HG03135 (cell line): Measurements from ENCODE around the gene CPNE9.

Experiments used
- ATAC-seq: cut with Tn5 transposase; IDR thresholded peaks from one replicate; pipeline ENCODE4 v1.9.1; 2021; ENCODE audit warnings: mild to moderate bottlenecking, moderate library complexity; ENCODE audit not compliant: unreplicated experiment

The CPNE9 gene

DNA sequence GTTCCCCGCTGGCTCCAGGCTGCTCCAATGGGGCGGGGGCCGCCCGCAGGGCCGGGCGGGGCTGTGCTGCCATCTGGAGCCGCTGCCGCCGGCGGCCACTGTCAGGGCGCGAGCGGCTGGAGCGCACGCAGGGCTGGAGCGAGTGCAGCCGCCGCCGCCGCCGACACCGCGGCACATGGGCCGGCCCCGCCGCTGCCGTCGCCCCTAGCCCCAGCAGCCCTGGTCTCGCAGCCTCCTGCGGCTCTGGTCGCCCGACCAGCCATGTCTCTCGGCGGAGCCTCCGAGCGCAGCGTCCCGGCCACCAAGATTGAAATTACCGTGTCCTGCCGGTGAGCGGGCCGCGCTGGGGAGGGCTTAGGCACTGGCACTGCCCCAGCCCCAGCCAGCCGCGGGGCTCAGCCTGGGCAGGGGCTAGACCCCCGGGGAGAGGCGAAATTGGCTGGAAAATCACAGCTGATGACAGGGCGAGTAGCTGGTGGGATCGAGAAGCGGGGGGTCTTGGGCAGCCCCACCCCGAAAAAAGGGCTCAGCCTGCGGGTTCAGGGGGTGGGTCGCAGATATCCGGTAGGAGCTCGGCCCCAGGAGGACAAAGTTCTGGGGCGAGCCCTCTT, at the start of gene CPNE9:
Gene CPNE9, plus strand, starts transcription at position 98 of the 611 bp plus-strand sequence. Its CDS starts 164 bp downstream, at position 262.
- no peak for ATAC-seq

GRCh38 chr3:9659849-9660248, 43.8 kb upstream of the CPNE9 start:
- no peak for ATAC-seq

DNA sequence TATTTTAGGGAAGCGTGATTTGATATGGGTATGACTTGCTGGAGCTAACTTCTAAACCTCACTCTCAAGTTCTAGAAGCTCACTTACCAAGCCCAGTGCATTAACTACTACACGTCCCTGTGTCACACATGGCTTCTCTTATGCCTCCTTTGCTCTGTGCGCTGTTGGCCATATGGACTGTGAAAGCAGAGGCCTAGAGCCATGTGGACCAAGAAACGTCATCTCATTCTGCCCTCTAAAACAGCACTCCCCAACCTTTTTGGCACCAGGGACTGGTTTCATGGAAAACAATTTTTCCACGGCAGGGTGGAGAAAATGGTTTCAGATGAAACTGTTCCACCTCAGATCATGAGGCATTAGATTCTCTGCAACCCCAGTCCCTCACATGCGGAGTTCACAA, 42.7 kb upstream of the CPNE9 start:
- ATAC-seq: no peak

- no peak for ATAC-seq
Measured at GRCh38 chr3:9664119-9664751, 39.4 kb upstream of the CPNE9 start.

- ATAC-seq: no peak
Measured at GRCh38 chr3:9666704-9667445, 36.8 kb upstream of the CPNE9 start.

DNA sequence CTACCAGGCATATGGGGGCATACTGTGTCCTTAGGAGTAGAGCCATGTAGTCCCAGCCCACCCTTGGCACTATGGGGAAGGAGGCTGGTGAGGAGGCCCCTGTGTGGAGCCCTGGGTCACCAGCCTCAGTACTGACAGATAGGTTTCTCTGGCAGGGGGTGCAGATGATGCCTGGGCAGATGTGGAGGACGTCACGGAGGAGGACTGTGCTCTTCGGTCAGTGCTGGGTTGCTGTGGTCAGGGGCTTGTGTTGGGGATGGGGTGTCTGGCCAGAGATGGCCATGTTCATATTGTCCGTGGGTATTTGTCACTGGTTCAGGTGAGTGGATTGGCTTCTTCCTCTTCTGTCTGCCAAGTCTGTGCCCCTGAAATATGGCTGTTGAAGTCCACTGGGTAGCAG, 34.4 kb upstream of the CPNE9 start:
- no peak for ATAC-seq

DNA sequence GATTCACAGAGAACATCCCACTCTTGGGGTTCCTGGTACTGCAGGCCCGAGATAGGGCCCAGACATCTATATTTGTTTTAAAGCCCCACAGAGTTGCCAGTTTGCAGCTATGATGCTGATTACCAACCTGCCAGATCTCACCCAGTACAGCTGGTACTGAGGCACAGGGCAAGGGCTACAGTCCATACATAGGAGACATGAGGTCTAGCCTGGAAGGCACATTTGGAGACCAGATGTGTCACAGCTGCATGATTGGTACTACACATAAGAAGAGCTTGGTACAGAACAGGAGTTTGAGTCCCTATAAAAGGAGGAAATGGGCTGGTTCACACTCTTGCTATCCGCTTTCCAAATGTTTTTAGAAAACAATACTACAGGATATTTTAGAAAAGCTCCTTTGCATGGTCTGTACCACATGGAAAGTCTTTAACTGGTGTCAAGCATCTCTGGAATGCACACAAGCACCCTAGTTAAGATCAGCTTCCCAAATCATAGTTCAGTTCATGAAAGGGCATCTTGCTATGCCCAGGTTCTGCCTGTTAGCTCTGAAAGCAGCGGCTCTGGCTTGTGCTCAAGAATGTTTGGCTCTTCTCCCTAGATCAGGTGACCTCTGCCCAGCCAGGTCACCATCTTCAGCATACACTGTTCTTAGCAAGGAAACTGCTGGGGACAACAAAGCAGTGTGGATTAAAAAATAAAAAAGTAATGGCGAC, 33.8 kb upstream of the CPNE9 start:
- ATAC-seq: no peak

GRCh38 chr3:9673082-9673481, 30.6 kb upstream of the CPNE9 start:
- ATAC-seq: no peak

GRCh38 chr3:9673752-9674151, 29.9 kb upstream of the CPNE9 start:
- ATAC-seq: no peak

GRCh38 chr3:9675736-9676290, 27.8 kb upstream of the CPNE9 start:
- ATAC-seq: no peak

DNA sequence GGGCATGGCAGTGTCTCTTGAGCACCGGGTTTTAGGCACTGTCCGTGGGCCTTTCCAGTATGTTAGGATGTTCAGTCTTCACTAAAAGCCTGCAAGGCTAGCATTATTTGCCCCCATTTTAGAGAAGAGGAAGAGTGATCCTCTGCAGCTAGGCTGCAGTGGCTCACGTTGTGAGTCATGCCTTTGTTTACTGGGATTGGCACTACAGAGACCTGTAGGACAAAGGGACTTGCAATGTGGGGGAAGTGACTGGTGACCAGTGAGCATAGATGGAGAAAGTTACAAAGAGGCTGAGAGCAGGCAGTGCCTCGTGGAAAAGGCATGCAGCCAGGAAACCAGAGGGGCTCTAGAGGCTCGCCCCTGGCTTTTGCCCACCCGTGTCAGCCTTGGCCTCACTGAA, 26.8 kb upstream of the CPNE9 start:
- no peak for ATAC-seq

GRCh38 chr3:9678493-9678892, 25.1 kb upstream of the CPNE9 start:
- no peak for ATAC-seq

GRCh38 chr3:9679476-9680080, 24.1 kb upstream of the CPNE9 start:
- no peak for ATAC-seq

GRCh38 chr3:9681011-9681722, 22.5 kb upstream of the CPNE9 start:
- ATAC-seq: no peak

DNA sequence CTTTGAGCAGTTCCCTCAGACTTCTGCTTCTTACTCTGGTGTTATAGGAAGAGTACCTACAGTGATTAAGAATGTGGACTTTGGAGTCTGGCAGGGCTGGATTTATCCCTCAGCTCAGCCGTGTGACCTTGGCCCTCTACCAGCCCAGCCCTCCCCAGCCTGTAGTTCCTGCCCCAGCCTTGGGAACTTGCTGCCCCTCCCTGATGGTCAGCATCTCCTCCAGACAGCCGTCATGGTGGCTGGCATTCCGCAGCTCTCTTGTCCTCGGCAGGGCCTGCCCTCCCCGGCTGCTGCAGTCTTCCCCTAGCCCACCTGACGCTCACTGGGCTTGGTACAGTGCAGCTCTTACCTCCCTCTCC, 21.9 kb upstream of the CPNE9 start:
- no peak for ATAC-seq

DNA sequence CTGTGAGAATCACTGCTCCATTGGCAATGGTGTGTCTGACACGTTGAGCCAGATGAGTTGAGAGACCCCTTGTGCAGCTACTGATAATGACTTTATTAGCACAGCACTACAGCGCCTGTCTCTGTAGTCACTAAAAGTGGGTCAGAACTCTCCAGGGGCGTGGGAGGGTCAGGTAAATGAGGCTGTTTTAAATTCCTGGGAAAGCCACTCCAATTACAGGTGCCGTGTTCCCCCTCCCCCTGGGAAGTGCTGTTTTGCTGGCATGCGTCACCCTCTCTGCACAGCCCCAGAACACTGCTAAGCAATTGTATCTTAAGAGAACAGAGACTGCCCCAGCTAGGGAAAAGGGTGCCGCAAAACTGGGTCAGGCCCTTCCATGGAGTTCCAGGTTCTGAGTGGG, 21.5 kb upstream of the CPNE9 start:
- ATAC-seq: no peak

DNA sequence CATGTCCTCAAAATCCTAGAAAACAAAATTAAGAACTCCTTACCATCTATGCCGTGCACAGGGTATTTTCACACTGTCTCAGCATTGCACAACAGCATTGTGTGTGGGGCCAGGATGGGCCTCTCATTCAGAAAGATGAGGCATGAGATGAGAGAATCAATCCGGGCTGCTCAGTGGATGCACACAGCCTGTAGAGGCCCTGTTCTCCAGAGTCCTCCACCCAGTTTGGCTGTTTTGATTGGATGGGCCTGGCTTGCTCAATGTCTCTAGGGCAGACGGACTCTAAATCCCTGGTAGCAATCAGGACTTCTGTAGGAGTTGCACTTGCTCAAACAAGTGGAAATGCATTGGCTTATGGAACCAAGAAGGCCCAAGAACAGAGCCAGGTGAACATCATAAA, 20.2 kb upstream of the CPNE9 start:
- ATAC-seq: no peak

GRCh38 chr3:9685216-9686049, 18.2 kb upstream of the CPNE9 start:
- no peak for ATAC-seq

GRCh38 chr3:9686050-9686550, 17.5 kb upstream of the CPNE9 start:
- ATAC-seq: no peak
